Vagina (tissue), 2 donors: ENCODE results near the gene NT5C3A.
"Not testable (repeated sequence)": the region's sequence is repeated elsewhere in the genome, so short reads cannot be mapped to it uniquely, and the experiment has no call there.

ENCODE experiments used
- POLR2A ChIP-seq, 2 donors: fragments of 450-650 bp; IDR thresholded peaks; one replicate each; pipeline ENCODE4 v1.6.1; 2017; ENCODE audit warnings: antibody characterized with exemption in 2 of 2, mild to moderate bottlenecking in 2 of 2, moderate library complexity in 2 of 2
- POLR2AphosphoS5 ChIP-seq, 2 donors: sonication (generic); formaldehyde crosslinking; IDR thresholded peaks; one replicate each; pipeline ENCODE4 v1.9.0; 2017; ENCODE audit warnings: antibody characterized with exemption in 2 of 2, mild to moderate bottlenecking in 2 of 2, low read depth in 1 of 2; ENCODE audit not compliant: insufficient read depth in 1 of 2
- TF ChIP-seq, protein P1 (sequence below), 3 experiments: fragments of 450-650 bp in 2 of 3; fragments of 200-600 bp in 1 of 3; sonication (generic) in 1 of 3; IDR thresholded peaks; one replicate each; pipeline ENCODE4 v1.5.1; 2017 to 2019; ENCODE audit warnings: antibody characterized with exemption in 3 of 3, mild to moderate bottlenecking in 2 of 3, moderate library complexity in 2 of 3

GRCh38 chr7:32977159-32977558 is 85.4 kb downstream of the NT5C3A start:
- TF ChIP-seq, protein P1, sequence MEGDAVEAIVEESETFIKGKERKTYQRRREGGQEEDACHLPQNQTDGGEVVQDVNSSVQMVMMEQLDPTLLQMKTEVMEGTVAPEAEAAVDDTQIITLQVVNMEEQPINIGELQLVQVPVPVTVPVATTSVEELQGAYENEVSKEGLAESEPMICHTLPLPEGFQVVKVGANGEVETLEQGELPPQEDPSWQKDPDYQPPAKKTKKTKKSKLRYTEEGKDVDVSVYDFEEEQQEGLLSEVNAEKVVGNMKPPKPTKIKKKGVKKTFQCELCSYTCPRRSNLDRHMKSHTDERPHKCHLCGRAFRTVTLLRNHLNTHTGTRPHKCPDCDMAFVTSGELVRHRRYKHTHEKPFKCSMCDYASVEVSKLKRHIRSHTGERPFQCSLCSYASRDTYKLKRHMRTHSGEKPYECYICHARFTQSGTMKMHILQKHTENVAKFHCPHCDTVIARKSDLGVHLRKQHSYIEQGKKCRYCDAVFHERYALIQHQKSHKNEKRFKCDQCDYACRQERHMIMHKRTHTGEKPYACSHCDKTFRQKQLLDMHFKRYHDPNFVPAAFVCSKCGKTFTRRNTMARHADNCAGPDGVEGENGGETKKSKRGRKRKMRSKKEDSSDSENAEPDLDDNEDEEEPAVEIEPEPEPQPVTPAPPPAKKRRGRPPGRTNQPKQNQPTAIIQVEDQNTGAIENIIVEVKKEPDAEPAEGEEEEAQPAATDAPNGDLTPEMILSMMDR (IDR thresholded peaks at IDR 0.05), result not testable (repeated sequence)
- not testable (repeated sequence) for TF ChIP-seq POLR2AphosphoS5 (IDR thresholded peaks at IDR 0.05; ENCODE audit: insufficient read depth in 1 of 2, low read depth in 1 of 2); POLR2A (IDR thresholded peaks at IDR 0.05)
